ENCODE results near the gene PCSK4.

DNA sequence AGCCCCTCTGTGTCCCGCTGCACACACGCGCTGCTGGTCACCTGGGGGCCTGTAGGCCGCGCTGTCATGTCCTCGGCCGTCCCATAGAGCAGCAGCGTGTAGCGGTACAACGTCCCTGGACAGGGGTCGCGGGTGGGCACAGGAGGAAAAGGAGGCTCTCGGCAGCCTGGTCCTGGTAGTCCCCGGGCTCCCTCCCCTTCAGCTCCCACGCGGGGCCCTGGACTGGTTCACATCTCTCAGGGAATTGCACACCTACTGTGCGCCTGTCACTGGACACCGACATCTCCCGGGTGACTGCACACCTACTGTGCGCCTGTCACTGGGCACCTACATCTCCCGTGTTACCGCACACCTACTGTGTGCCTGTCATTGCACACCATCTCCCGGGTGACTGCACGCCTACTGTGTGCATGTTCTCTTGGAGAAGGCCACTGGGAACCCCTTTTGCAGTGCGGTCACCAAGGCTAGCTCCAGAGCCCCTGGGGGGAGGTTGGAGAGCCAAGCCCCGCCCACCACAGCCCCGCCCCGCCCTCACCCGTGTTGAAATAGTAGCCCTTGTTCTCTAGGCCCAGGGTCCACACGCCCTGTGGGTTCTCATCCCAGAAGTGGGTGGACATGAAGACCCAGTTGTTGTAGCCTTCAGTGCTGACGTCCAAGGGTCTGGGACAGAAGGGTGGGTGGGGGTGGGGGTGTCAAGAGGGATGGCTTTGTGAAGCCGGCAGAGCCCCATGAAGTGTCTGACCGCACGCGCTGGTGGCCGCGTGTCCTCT is 7.6 kb downstream of the PCSK4 start:
- TF ChIP-seq CTCF (tag by site-specific recombination; IDR thresholded peaks at IDR 0.05) (no peak), ZNF19 (tag by site-specific recombination; IDR thresholded peaks at IDR 0.05; ENCODE audit: low read depth) (no peak), ZNF629 (tag by site-specific recombination; IDR thresholded peaks at IDR 0.05) (no peak), ZNF792 (tag by site-specific recombination; IDR thresholded peaks at IDR 0.05) (no peak), ZNF24 (tag by site-specific recombination; IDR thresholded peaks at IDR 0.05) (no peak), ZNF558 (tag by site-specific recombination; IDR thresholded peaks at IDR 0.05) (no peak), ZNF704 (tag by site-specific recombination; IDR thresholded peaks at IDR 0.05) (no peak), ZBTB21 (tag by site-specific recombination; IDR thresholded peaks at IDR 0.05) (no peak), IKZF3 (tag by site-specific recombination; IDR thresholded peaks at IDR 0.05) (no peak), ZNF311 (tag by site-specific recombination; IDR thresholded peaks at IDR 0.05; ENCODE audit: borderline replicate concordance) (no peak), ZNF202 (tag by site-specific recombination; IDR thresholded peaks at IDR 0.05; ENCODE audit: borderline replicate concordance) (no peak), ZNF280D (tag by site-specific recombination; IDR thresholded peaks at IDR 0.05) (no peak), REST (tag by site-specific recombination; IDR thresholded peaks at IDR 0.05) (peak; percentile 56; the same call in 1 of the 2 replicates)

All from HEK293 (cell line).